ENCODE measurements around the gene BAIAP2L1.

- no peak for TF ChIP-seq POLR2AphosphoS5 (IDR thresholded peaks at IDR 0.05; ENCODE audit: low read depth, low read length)
- no peak for TF ChIP-seq POLR2A (IDR thresholded peaks at IDR 0.05; ENCODE audit: low read depth, low read length)
- no peak for TF ChIP-seq TAF1 (IDR thresholded peaks at IDR 0.05; ENCODE audit: low read depth, low read length)
- no peak for TF ChIP-seq SPI1 (IDR thresholded peaks at IDR 0.05; ENCODE audit: low read depth, low read length)
- TF ChIP-seq POU2F2 (IDR thresholded peaks at IDR 0.05; ENCODE audit: low read depth, low read length) = no peak
Observed at GRCh38 chr7:98396768-98397167, 4.1 kb downstream of the BAIAP2L1 start.

Data from GM12891 (cell line).